Measurements from ENCODE around the gene CDK5.

The CDK5 gene

DNA sequence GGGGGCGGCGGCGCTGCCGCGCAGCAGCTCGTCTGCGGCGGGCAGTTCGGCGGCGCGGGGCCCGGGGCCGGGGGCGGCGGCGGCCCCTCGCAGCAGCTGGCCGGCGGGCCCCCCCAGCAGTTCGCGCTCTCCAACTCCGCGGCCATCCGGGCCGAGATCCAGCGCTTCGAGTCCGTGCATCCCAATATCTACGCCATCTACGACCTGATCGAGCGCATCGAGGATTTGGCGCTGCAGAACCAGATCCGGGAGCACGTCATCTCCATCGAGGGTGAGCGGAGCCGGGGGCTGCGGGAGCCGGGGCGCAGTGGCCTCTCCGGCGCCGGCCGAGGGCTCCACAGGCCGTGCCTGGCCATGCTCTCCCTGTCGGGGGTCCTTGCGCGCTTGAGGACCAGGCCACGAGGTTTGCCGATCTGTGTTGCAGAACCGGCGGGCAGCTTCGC, 29.1 kb upstream of the CDK5 start:
- H3K27me3 ChIP-seq (ENCODE audit: control insufficient read depth in 2 of 2, insufficient read depth in 2 of 2, low read length in 2 of 2): no peaks in the 10 kb centered on the region
- H3K4me1 ChIP-seq (ENCODE audit: control insufficient read depth in 2 of 2, insufficient read depth in 2 of 2, low read length in 2 of 2): peaks cover 45 to 46% of the 10 kb centered on the region in 2 donors
- H3K4me3 ChIP-seq (ENCODE audit: low read length in 2 of 2): peak overlapping the region; percentile 73 to 83
- H3K9ac ChIP-seq (ENCODE audit: low read depth in 1 of 2, low read length in 2 of 2): peak overlapping the region; percentile 65 to 79
- H3K9me3 ChIP-seq (ENCODE audit: control insufficient read depth in 2 of 2, low read length in 2 of 2): no peaks in the 10 kb centered on the region
- H3K27ac ChIP-seq (ENCODE audit: low read depth in 2 of 2, low read length in 2 of 2): peak overlapping the region; percentile 71 to 79
- no peaks in the 10 kb centered on the region for H3K36me3 ChIP-seq (ENCODE audit: control insufficient read depth in 2 of 2, insufficient read depth in 2 of 2, low read length in 2 of 2)

DNA sequence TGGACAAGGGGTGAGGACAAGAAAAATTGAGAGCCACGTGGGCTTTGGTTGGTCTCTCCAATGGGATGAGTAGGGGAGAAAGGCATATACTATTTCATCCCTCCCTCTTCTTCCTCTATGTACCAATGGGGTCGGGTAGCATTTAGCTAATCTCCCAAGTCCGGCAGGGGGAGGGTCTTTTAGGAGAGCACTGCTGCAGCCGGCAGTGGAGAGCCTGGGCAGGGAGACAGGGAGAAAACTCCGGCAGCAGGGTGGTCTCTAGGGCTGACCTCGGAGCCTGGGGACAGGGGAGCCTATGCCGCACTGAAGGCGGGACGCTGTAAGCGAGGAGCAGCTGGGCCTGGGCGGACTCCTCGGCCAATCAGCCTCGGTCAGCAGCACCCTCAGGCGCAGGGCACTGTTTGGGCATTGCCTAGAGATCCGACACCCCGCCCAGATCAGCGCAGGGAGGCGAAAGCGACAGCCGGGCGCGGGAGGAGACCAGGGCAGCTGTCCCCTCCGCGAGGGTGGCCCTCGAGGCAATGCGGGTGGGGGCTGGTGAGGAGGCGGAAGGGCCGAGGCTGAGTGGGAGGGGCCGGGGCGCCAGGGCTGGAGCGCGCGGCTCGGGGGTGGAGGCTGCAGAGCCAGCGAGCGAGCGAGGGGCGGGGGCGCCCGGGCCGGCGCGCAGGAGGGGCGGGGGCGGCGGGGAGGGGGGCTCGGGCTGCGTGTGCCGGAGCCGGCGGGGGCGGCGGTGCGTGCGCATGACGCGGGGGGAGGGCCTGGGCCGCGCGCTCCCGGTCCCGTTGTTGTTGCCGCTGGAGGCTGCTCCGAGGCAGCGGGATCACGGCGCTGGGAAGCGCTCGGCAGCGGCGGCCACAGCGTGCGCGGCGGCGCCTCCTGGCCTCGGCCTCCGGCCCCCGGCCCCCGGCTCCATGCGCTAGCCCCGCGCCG, 28.3 kb upstream of the CDK5 start, which contains the start of gene AGAP3:
Gene AGAP3 (plus strand): TSS at position 785 of the 930 bp plus-strand sequence. CDS start 267 bp downstream, outside the sequence.
- Histone ChIP-seq H3K27me3 (ENCODE audit: control insufficient read depth in 2 of 2, insufficient read depth in 2 of 2, low read length in 2 of 2) (no peaks in the 10 kb centered on the region), H3K36me3 (ENCODE audit: control insufficient read depth in 2 of 2, insufficient read depth in 2 of 2, low read length in 2 of 2) (no peaks in the 10 kb centered on the region), H3K27ac (ENCODE audit: low read depth in 2 of 2, low read length in 2 of 2) (peak within 1 kb of the TSS; percentile 71 to 89), H3K4me1 (ENCODE audit: control insufficient read depth in 2 of 2, insufficient read depth in 2 of 2, low read length in 2 of 2) (peaks cover 46 to 52% of the 10 kb centered on the region in 2 donors), H3K9me3 (ENCODE audit: control insufficient read depth in 2 of 2, low read length in 2 of 2) (no peaks in the 10 kb centered on the region), H3K9ac (ENCODE audit: low read depth in 1 of 2, low read length in 2 of 2) (peak within 1 kb of the TSS; percentile 65 to 79), H3K4me3 (ENCODE audit: low read length in 2 of 2) (peak within 1 kb of the TSS; percentile 73 to 83)

DNA sequence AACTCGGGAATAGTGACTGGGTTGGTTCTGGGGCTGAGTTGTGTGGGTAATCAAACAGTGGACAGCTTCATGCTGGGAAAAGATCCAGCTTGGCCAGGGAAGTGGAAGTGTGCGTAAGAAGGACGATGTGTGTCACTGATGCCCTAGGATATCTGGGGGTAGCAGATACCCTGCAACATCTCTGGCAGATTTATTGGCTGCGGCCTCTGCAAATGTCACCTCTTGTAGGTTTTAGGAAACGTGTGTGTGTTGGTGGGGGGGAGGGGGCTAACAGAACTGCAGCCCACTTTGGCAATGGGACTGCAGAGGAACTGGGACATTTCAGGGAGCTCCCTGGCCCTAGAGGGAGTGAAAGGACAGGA, 27.6 kb upstream of the CDK5 start:
- Histone ChIP-seq H3K36me3 (ENCODE audit: control insufficient read depth in 2 of 2, insufficient read depth in 2 of 2, low read length in 2 of 2) (no peaks in the 10 kb centered on the region), H3K9ac (ENCODE audit: low read depth in 1 of 2, low read length in 2 of 2) (peak overlapping the region in 1 of 2 donors; percentile 8), H3K4me3 (ENCODE audit: low read length in 2 of 2) (peak overlapping the region in 1 of 2 donors; percentile 74), H3K27ac (ENCODE audit: low read depth in 2 of 2, low read length in 2 of 2) (peak overlapping the region in 1 of 2 donors; percentile 89), H3K9me3 (ENCODE audit: control insufficient read depth in 2 of 2, low read length in 2 of 2) (no peaks in the 10 kb centered on the region), H3K4me1 (ENCODE audit: control insufficient read depth in 2 of 2, insufficient read depth in 2 of 2, low read length in 2 of 2) (peaks cover 48 to 52% of the 10 kb centered on the region in 2 donors), H3K27me3 (ENCODE audit: control insufficient read depth in 2 of 2, insufficient read depth in 2 of 2, low read length in 2 of 2) (no peaks in the 10 kb centered on the region)

DNA sequence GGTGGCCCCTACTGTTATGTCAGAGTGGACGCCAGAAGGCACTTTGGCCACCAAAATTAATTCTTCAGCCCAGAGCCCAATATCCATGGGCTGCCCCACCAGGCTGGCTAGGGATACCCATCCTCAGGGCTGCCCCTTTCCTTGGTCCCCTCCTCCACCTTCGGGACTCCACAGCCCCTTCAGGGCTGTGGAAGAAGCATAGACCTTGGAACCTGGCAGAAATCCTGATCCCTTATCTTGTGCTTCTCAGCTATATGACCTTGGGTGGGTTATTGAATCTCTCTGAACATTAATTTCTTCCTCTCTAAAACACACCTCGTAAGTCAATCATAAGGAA, 26.1 kb upstream of the CDK5 start:
- Histone ChIP-seq H3K9ac (ENCODE audit: low read depth in 1 of 2, low read length in 2 of 2) (no peak overlapping the region), H3K4me3 (ENCODE audit: low read length in 2 of 2) (peak overlapping the region; percentile 83 to 91), H3K36me3 (ENCODE audit: control insufficient read depth in 2 of 2, insufficient read depth in 2 of 2, low read length in 2 of 2) (no peaks in the 10 kb centered on the region), H3K27ac (ENCODE audit: low read depth in 2 of 2, low read length in 2 of 2) (peak overlapping the region in 1 of 2 donors; percentile 90), H3K4me1 (ENCODE audit: control insufficient read depth in 2 of 2, insufficient read depth in 2 of 2, low read length in 2 of 2) (peaks cover 54 to 57% of the 10 kb centered on the region in 2 donors), H3K9me3 (ENCODE audit: control insufficient read depth in 2 of 2, low read length in 2 of 2) (no peaks in the 10 kb centered on the region), H3K27me3 (ENCODE audit: control insufficient read depth in 2 of 2, insufficient read depth in 2 of 2, low read length in 2 of 2) (no peaks in the 10 kb centered on the region)

DNA sequence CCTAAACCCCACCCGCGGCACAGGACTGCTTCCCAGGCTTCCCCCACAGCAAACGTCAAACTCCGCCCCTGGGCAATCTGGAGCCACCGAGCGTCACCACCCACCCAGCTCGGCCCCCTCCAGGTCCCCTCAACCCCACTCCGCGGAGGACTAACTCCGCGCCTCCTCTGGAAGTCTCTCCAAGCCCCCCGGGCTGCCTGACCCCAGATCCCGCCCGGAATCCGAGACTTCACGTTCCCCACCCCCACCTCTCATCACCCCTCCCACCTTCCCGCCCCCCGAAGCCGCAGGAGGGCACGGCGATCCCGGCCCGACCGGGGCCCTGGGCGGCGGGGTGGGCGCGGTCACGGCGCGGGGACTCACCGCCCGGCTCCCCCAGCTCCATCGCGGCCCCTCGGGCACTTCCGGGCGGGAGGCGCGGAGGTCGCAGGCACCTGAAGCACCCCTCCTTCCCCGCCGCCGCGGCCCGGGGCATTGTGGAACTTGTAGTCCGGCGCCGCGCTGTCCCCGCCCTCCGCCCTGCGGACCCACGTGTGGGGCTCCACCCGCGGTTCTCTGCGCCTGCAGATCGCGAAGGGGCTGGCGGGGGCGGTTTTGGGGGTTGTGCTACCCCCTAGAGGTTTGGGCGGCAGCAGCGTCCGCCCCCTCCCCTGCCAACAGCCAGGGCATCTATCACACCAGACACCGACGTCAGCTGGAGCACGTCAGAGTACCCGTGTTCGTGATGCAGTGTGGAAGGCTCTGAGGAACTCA, 25.6 kb upstream of the CDK5 start, which contains the start of gene TMUB1:
Gene TMUB1 (minus strand): TSS at position 423 of the 753 bp plus-strand sequence. CDS start 930 bp downstream, outside the sequence.
- no peaks in the 10 kb centered on the region for H3K9me3 ChIP-seq (ENCODE audit: control insufficient read depth in 2 of 2, low read length in 2 of 2)
- H3K4me3 ChIP-seq (ENCODE audit: low read length in 2 of 2): peak within 1 kb of the TSS; percentile 83 to 91
- H3K4me1 ChIP-seq (ENCODE audit: control insufficient read depth in 2 of 2, insufficient read depth in 2 of 2, low read length in 2 of 2): peaks cover 53 to 56% of the 10 kb centered on the region in 2 donors
- peak within 1 kb of the TSS; percentile 75 to 89 for H3K9ac ChIP-seq (ENCODE audit: low read depth in 1 of 2, low read length in 2 of 2)
- no peaks in the 10 kb centered on the region for H3K36me3 ChIP-seq (ENCODE audit: control insufficient read depth in 2 of 2, insufficient read depth in 2 of 2, low read length in 2 of 2)
- no peaks in the 10 kb centered on the region for H3K27me3 ChIP-seq (ENCODE audit: control insufficient read depth in 2 of 2, insufficient read depth in 2 of 2, low read length in 2 of 2)
- H3K27ac ChIP-seq (ENCODE audit: low read depth in 2 of 2, low read length in 2 of 2): peak within 1 kb of the TSS; percentile 90 to 94

DNA sequence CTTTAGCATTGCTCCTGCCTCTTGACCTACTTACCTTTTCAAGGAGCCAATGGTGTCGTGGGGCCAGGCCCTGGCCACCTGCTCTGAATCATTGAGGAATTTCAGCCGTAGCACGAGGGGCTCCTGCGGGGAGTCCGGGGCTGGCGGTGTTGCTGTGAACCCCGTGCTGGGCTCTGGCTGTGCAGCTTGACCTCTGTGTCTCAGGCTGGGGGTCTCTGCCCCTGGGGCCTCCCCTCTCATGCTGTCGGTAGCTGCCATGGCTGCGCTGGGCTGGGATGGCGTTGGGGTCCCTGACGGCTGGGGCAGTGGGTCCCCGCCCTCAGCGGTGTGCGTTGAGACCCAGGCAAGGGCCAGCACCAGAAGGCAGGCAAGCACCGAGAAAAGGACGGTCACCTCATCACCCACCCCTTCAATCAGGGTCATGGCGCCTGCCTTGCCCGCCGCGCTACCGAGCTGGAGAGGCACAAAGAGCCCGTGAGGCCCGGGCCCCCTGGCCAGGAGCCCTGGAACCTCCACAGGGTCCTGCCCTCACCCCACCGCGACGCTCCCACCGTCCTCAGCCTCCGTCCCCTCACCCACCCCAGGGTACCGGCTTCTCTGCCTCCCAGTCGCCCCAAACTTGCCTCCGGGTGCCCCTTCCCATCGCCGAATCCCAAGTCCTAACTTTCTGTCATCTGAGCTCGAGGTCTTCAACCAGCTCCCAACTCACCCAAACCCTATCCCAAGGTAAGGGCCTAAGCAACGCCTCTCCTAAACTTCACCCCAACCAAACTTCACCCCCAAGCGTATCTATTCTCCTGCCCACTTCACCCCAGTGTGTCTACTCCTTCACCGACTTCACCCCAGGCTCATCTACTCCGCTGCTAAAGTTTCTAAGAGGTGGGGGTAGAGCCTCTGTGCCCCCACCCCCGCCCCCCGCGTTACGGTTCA, 24.7 kb upstream of the CDK5 start:
- H3K27me3 ChIP-seq (ENCODE audit: control insufficient read depth in 2 of 2, insufficient read depth in 2 of 2, low read length in 2 of 2): no peaks in the 10 kb centered on the region
- no peaks in the 10 kb centered on the region for H3K9me3 ChIP-seq (ENCODE audit: control insufficient read depth in 2 of 2, low read length in 2 of 2)
- peak overlapping the region; percentile 90 to 94 for H3K27ac ChIP-seq (ENCODE audit: low read depth in 2 of 2, low read length in 2 of 2)
- peak overlapping the region; percentile 75 to 89 for H3K9ac ChIP-seq (ENCODE audit: low read depth in 1 of 2, low read length in 2 of 2)
- H3K36me3 ChIP-seq (ENCODE audit: control insufficient read depth in 2 of 2, insufficient read depth in 2 of 2, low read length in 2 of 2): no peaks in the 10 kb centered on the region
- H3K4me3 ChIP-seq (ENCODE audit: low read length in 2 of 2): peak overlapping the region; percentile 83 to 91
- peaks cover 51 to 52% of the 10 kb centered on the region in 2 donors for H3K4me1 ChIP-seq (ENCODE audit: control insufficient read depth in 2 of 2, insufficient read depth in 2 of 2, low read length in 2 of 2)

DNA sequence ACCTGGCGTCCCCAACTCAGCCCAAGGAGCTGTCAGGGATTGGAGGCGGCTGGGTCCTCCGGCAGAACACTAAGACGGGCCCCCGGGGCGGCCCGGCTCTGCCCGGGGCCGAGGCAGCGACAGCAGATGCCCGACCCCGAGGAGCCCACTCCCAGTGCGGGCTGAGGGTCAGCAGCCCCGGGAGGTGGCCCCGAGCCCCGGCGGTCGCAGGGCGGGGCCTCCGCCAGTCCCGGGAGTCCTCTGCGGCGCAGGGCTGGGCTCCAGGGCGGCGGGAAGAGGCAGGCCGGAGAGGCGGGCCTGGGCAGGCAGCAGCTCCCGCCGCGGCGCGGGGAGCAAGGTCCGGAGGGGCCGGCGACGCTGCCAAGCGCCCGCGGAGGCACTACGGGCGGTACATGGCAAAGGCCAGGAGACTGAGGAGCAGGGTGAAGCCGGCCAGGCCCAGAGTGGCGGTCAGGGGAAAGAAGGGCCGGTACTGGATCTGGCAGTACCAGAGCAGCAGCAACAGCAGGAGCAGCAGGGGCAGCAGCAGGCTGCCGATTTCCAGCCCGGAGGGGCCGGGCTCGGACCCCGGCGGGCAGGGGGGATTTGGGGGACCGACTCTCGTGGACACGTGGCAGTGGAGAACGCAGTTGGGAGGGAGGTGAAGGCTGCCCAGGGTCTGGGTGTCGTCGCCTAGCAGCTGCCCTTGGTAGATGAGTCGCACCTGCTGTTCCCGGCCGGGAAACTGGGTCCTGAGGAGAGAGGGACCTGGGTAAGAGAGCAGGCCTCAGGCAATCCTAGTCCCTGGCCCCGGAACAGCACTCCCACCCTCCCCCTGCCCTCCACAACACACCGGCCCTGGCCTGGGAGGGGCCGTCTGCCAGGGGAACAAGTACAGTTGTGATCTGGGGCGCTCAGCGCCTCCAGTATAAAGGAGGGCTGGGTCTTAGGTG, 23.7 kb upstream of the CDK5 start:
- H3K36me3 ChIP-seq (ENCODE audit: control insufficient read depth in 2 of 2, insufficient read depth in 2 of 2, low read length in 2 of 2): peaks cover 0 to 1% of the 10 kb centered on the region in 2 donors
- peak overlapping the region; percentile 90 to 94 for H3K27ac ChIP-seq (ENCODE audit: low read depth in 2 of 2, low read length in 2 of 2)
- H3K9me3 ChIP-seq (ENCODE audit: control insufficient read depth in 2 of 2, low read length in 2 of 2): no peaks in the 10 kb centered on the region
- peaks cover 48 to 51% of the 10 kb centered on the region in 2 donors for H3K4me1 ChIP-seq (ENCODE audit: control insufficient read depth in 2 of 2, insufficient read depth in 2 of 2, low read length in 2 of 2)
- H3K9ac ChIP-seq (ENCODE audit: low read depth in 1 of 2, low read length in 2 of 2): peak overlapping the region; percentile 61 to 89
- peak overlapping the region; percentile 83 to 91 for H3K4me3 ChIP-seq (ENCODE audit: low read length in 2 of 2)
- no peaks in the 10 kb centered on the region for H3K27me3 ChIP-seq (ENCODE audit: control insufficient read depth in 2 of 2, insufficient read depth in 2 of 2, low read length in 2 of 2)

DNA sequence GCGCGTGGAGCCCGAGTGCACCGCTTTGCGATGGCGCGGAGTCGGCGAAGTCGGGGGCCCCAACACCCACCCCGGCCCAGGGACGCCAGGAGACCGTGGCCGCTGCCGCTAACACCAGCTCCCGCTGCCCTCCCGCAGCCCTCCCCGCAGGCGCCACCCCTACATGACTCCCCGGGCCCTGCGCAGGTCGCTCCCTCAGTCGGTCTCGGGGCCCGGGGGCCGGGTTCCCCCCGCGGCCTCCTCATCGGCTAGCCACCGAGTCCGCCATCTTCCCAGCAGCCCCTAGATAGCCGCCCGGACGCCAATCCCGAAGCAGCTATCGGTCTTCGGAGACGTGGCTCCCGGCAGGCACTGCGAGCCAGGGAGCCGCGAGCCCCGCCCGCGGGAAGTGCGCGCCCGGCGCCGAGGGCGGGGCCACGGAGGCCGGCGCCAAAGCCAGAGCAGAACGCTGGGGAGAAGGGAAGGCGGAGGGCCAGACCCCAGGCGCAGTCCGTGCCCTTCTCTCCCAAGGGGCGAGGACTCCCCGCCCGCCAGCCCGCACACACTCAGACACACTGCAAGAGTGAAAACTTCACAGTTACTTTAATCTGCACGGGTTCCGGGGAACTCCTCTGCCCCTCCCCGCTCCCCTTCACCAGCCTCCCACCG, 22.9 kb upstream of the CDK5 start, which contains the start of gene FASTK:
Gene FASTK (minus strand): TSS at position 288 of the 648 bp plus-strand sequence. CDS start 43 bp downstream, at position 245.
- peak within 1 kb of the TSS; percentile 89 to 91 for H3K9ac ChIP-seq (ENCODE audit: low read depth in 1 of 2, low read length in 2 of 2)
- peaks cover 44 to 48% of the 10 kb centered on the region in 2 donors for H3K4me1 ChIP-seq (ENCODE audit: control insufficient read depth in 2 of 2, insufficient read depth in 2 of 2, low read length in 2 of 2)
- no peaks in the 10 kb centered on the region for H3K27me3 ChIP-seq (ENCODE audit: control insufficient read depth in 2 of 2, insufficient read depth in 2 of 2, low read length in 2 of 2)
- H3K36me3 ChIP-seq (ENCODE audit: control insufficient read depth in 2 of 2, insufficient read depth in 2 of 2, low read length in 2 of 2): peaks cover 5 to 6% of the 10 kb centered on the region in 2 donors
- H3K27ac ChIP-seq (ENCODE audit: low read depth in 2 of 2, low read length in 2 of 2): peak within 1 kb of the TSS; percentile 90 to 94
- no peaks in the 10 kb centered on the region for H3K9me3 ChIP-seq (ENCODE audit: control insufficient read depth in 2 of 2, low read length in 2 of 2)
- H3K4me3 ChIP-seq (ENCODE audit: low read length in 2 of 2): peak within 1 kb of the TSS; percentile 83 to 91

All from mucosa of rectum (tissue), 2 donors.